Measurements from ENCODE around the gene RYR2. TPM values are rescaled to one million over a fixed set of nuclear protein-coding genes. Genes with fewer than 3 reads are reported as not detected.

The RYR2 gene
- total RNA-seq, 2 experiments from 2014 or later = not detected

GRCh38 chr1:237293804-237294203, 251.8 kb downstream of the RYR2 start:
- CTCF ChIA-PET (ENCODE audit: unreplicated experiment) = no interaction called here
- POLR2A ChIA-PET = no interaction called here
- TF ChIP-seq EZH2phosphoT487 (IDR thresholded peaks at IDR 0.05; ENCODE audit: borderline replicate concordance, low read depth, low read length) = no peak
- no peak for TF ChIP-seq CTCF (conservative IDR thresholded peaks at IDR 0.05; ENCODE audit: low read length)
- Histone ChIP-seq H4K20me1 (ENCODE audit: insufficient read depth, low read length) (no peaks in the 10 kb centered on the region), H3K79me2 (ENCODE audit: insufficient read depth, low read depth, low read length) (no peaks in the 10 kb centered on the region), H3K4me3 (ENCODE audit: low read depth, low read length, poor library complexity, severe bottlenecking) (no peak overlapping the region), H3K9me3 (ENCODE audit: low read length) (no peaks in the 10 kb centered on the region), H3K27ac (ENCODE audit: low read depth, low read length, poor library complexity, severe bottlenecking) (no peak overlapping the region), H3K4me1 (ENCODE audit: insufficient read depth, low read length, poor library complexity, severe bottlenecking) (no peaks in the 10 kb centered on the region), H3K36me3 (ENCODE audit: insufficient read depth, low read length) (no peaks in the 10 kb centered on the region), H3K4me2 (ENCODE audit: low read length) (no peak overlapping the region), H3K9me2 (ENCODE audit: insufficient read depth, low read length) (no peaks in the 10 kb centered on the region), H2AFZ (ENCODE audit: low read length) (no peak overlapping the region)
- no peak for DNase-seq (ENCODE audit: low spot score)
- no TSS peak for BruUV-seq (replicated peaks)
- intact Hi-C loops (cut with micrococcal nuclease; ENCODE audit: unreplicated experiment) = no loop called here

- Histone ChIP-seq H4K20me1 (ENCODE audit: insufficient read depth, low read length) (no peaks in the 10 kb centered on the region), H3K4me3 (ENCODE audit: low read depth, low read length, poor library complexity, severe bottlenecking) (no peak overlapping the region), H3K4me2 (ENCODE audit: low read length) (no peak overlapping the region), H3K9me2 (ENCODE audit: insufficient read depth, low read length) (no peaks in the 10 kb centered on the region), H3K36me3 (ENCODE audit: insufficient read depth, low read length) (no peaks in the 10 kb centered on the region), H3K4me1 (ENCODE audit: insufficient read depth, low read length, poor library complexity, severe bottlenecking) (no peaks in the 10 kb centered on the region), H3K79me2 (ENCODE audit: insufficient read depth, low read depth, low read length) (no peaks in the 10 kb centered on the region), H3K27ac (ENCODE audit: low read depth, low read length, poor library complexity, severe bottlenecking) (no peak overlapping the region), H3K9me3 (ENCODE audit: low read length) (no peaks in the 10 kb centered on the region), H2AFZ (ENCODE audit: low read length) (no peak overlapping the region)
- no peak for DNase-seq (ENCODE audit: low spot score)
- intact Hi-C loops (cut with micrococcal nuclease; ENCODE audit: unreplicated experiment) = no loop called here
- no TSS peak for BruUV-seq (replicated peaks)
- ChIA-PET CTCF (ENCODE audit: unreplicated experiment) (no interaction called here), POLR2A (no interaction called here)
- TF ChIP-seq EZH2phosphoT487 (IDR thresholded peaks at IDR 0.05; ENCODE audit: borderline replicate concordance, low read depth, low read length) (no peak), CTCF (conservative IDR thresholded peaks at IDR 0.05; ENCODE audit: low read length) (no peak)
Measured at GRCh38 chr1:237296861-237297260, 254.9 kb downstream of the RYR2 start.

- ChIA-PET POLR2A (no interaction called here), CTCF (ENCODE audit: unreplicated experiment) (no interaction called here)
- H3K36me3 ChIP-seq (ENCODE audit: insufficient read depth, low read length) = no peaks in the 10 kb centered on the region
- no peak overlapping the region for H3K4me3 ChIP-seq (ENCODE audit: low read depth, low read length, poor library complexity, severe bottlenecking)
- no peak for DNase-seq (ENCODE audit: low spot score)
- H3K4me1 ChIP-seq (ENCODE audit: insufficient read depth, low read length, poor library complexity, severe bottlenecking) = no peaks in the 10 kb centered on the region
- H3K9me3 ChIP-seq (ENCODE audit: low read length) = no peaks in the 10 kb centered on the region
- H3K79me2 ChIP-seq (ENCODE audit: insufficient read depth, low read depth, low read length) = no peaks in the 10 kb centered on the region
- H3K4me2 ChIP-seq (ENCODE audit: low read length) = no peak overlapping the region
- no TSS peak for BruUV-seq (replicated peaks)
- H3K27ac ChIP-seq (ENCODE audit: low read depth, low read length, poor library complexity, severe bottlenecking) = no peak overlapping the region
- intact Hi-C loops (cut with micrococcal nuclease; ENCODE audit: unreplicated experiment) = no loop called here
- no peaks in the 10 kb centered on the region for H3K9me2 ChIP-seq (ENCODE audit: insufficient read depth, low read length)
- no peak overlapping the region for H2AFZ ChIP-seq (ENCODE audit: low read length)
- TF ChIP-seq CTCF (conservative IDR thresholded peaks at IDR 0.05; ENCODE audit: low read length) (no peak), EZH2phosphoT487 (IDR thresholded peaks at IDR 0.05; ENCODE audit: borderline replicate concordance, low read depth, low read length) (no peak)
- no peaks in the 10 kb centered on the region for H4K20me1 ChIP-seq (ENCODE audit: insufficient read depth, low read length)
Measured at GRCh38 chr1:237300642-237301041, 258.7 kb downstream of the RYR2 start.
